HL-60 (cell line): ENCODE data around the gene DPPA3.

Experiments
- CTCF ChIP-seq: IDR thresholded peaks from one replicate; pipeline ENCODE4 v1.5.1; 2011; ENCODE audit warnings: low read length, control low read depth, inconsistent platforms; ENCODE audit not compliant: insufficient read depth
- REST ChIP-seq: IDR thresholded peaks from 2 replicates; pipeline ENCODE4 v1.6.1; 2012; ENCODE audit warnings: low read depth; ENCODE audit not compliant: insufficient replicate concordance

GRCh38 chr12:7666595-7666994 lies 44.6 kb upstream of the DPPA3 start:
- TF ChIP-seq CTCF (no peak), REST (no peak)
